Gastroesophageal sphincter (tissue), 4 donors: ENCODE measurements around the gene TM4SF1. TPM values are rescaled to one million over a fixed set of nuclear protein-coding genes. Genes with fewer than 3 reads are reported as not detected.

Source experiments
- ATAC-seq: fragments of 150-250 bp; one replicate; pipeline ENCODE4 v1.9.1; 2016; ENCODE audit warnings: mild to moderate bottlenecking, moderate library complexity
- H3K27ac ChIP-seq, 4 donors: fragments of 200-600 bp; sonication (generic) in 3 of 4; 1 replicate in 3 of 4; 2 replicates in 1 of 4; pipeline ENCODE4 v1.5.1; 2016 to 2019
- H3K27me3 ChIP-seq: fragments of 200-600 bp; sonication (generic); one replicate; pipeline ENCODE4 v1.5.1; 2019
- H3K36me3 ChIP-seq, 2 donors: fragments of 200-600 bp; sonication (generic); one replicate each; pipeline ENCODE4 v1.5.1; 2019; ENCODE audit warnings: control low read depth in 1 of 2
- H3K4me1 ChIP-seq, 3 donors: fragments of 200-600 bp; sonication (generic); 1 replicate in 2 of 3; 2 replicates in 1 of 3; pipeline ENCODE4 v1.5.1; 2016 to 2019; ENCODE audit warnings: control low read depth in 2 of 3
- H3K4me3 ChIP-seq, 2 donors: fragments of 200-600 bp; sonication (generic); one replicate each; pipeline ENCODE4 v1.5.1; 2019; ENCODE audit warnings: mild to moderate bottlenecking in 1 of 2, moderate library complexity in 1 of 2
- H3K9me3 ChIP-seq, 3 donors: fragments of 200-600 bp; sonication (generic); one replicate each; pipeline ENCODE4 v1.5.1; 2017 to 2019; ENCODE audit warnings: control low read depth in 2 of 3
- CTCF ChIP-seq, 4 experiments: fragments of 200-600 bp in 2 of 4; fragments of 450-650 bp in 2 of 4; sonication (generic) in 1 of 4; IDR thresholded peaks; one replicate each; pipeline ENCODE4 v1.5.1; 2017 to 2019; ENCODE audit warnings: antibody characterized with exemption in 4 of 4, mild to moderate bottlenecking in 2 of 4, moderate library complexity in 2 of 4
- EP300 ChIP-seq: sonication (generic); formaldehyde crosslinking; IDR thresholded peaks from one replicate; pipeline ENCODE4 v1.6.1; 2017; ENCODE audit warnings: antibody characterized with exemption, mild to moderate bottlenecking
- POLR2A ChIP-seq, 2 donors: fragments of 450-650 bp; IDR thresholded peaks; one replicate each; pipeline ENCODE4 v1.6.1; 2017; ENCODE audit warnings: antibody characterized with exemption in 2 of 2, mild to moderate bottlenecking in 2 of 2, moderate library complexity in 1 of 2
- POLR2AphosphoS5 ChIP-seq: sonication (generic); formaldehyde crosslinking; IDR thresholded peaks from one replicate; pipeline ENCODE4 v1.6.1; 2017; ENCODE audit warnings: antibody characterized with exemption
- WGBS, 2 donors: methylation state at CpG; one replicate each; pipeline ENCODE4 v1.1.5; 2018; ENCODE audit warnings: low coverage in 1 of 2; 5-methylcytosine and 5-hydroxymethylcytosine counted together
- total RNA-seq, 4 donors: library from RNA; depleted of rRNA; stranded (reverse); fragments of >200 nt; gene quantifications; one replicate each; pipeline ENCODE4 v1.1.0, GENCODE V29; 2016

TM4SF1 gene
- total RNA-seq, 4 donors from 2014 or later = 20.9 to 128 (median 71.9) TPM

DNA sequence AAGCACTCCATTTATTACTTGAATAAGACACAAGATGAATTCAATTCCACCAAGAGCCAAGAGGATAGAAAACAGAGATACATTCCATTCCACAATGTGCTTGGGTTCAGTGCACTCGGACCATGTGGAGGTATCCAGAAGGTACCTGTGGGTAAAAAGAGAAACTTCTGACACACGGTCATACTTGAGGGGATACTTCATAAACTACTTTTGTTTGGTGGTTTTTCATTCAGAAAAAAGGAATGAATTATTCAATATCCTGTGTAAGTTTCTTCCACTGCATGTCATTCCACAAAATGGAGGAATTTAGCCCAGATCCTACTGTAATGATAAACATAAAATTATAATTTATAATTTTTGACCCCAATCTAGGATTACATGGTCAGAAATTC lies 5.7 kb downstream of the TM4SF1 start:
- Histone ChIP-seq H3K4me1 (peaks cover 3 to 28% (median 5%) of the 10 kb centered on the region in 3 donors), H3K27me3 (no peaks in the 10 kb centered on the region), H3K27ac (peak overlapping the region in 3 of 4 donors; percentile 30 to 40 (median 40)), H3K4me3 (no peak overlapping the region), H3K36me3 (no peaks in the 10 kb centered on the region), H3K9me3 (no peaks in the 10 kb centered on the region)
- no peak for ATAC-seq
- no peak for TF ChIP-seq POLR2A (IDR thresholded peaks at IDR 0.05)
- no peak for TF ChIP-seq POLR2AphosphoS5
- no peak for TF ChIP-seq CTCF (IDR thresholded peaks at IDR 0.05)
- no peak for TF ChIP-seq EP300
- 46 to 57% methylated on average over 2 of the region's 2 CpGs for WGBS, 2 donors

DNA sequence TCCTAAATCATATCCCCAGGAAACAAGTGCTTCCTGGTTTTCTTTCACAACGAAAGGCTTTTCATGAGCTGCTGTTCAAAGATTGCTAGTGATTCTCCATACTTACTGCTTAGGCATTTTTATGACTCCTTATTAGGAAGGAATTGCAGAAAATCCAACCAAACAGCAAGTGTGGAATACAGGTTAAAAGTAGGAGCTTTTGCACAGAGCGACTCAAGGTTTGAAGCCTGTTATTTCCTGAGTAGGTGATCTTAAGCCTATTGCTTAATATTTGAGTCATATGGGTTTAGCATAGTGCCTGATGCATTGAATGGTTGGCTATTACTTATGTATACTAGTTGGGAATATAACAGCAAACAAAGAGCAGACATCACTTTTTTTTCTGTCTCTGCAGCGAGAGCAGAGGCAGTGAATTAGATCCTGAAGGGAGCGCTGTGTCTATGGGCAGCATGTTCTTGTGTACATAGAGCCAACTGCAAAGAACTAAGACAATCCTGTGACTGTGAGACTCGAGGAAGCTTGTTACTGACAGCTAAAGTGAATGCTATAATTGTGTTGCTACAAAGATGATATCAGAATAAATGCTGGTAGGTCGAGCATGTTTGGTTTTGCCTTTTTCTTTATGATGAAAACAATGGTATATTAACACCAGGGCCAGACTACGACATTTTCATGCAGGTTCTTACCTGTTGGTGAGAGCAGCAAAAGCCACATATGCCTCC lies 6.3 kb downstream of the TM4SF1 start:
- peak overlapping the region in 3 of 4 donors; percentile 30 to 40 (median 40) for H3K27ac ChIP-seq
- 68% methylated on average over 6 to 7 of the region's 7 CpGs for WGBS, 2 donors
- H3K4me1 ChIP-seq = peaks cover 3 to 23% (median 5%) of the 10 kb centered on the region in 3 donors
- H3K36me3 ChIP-seq = no peaks in the 10 kb centered on the region
- no peak overlapping the region for H3K4me3 ChIP-seq
- no peaks in the 10 kb centered on the region for H3K27me3 ChIP-seq
- peak; percentile 11 for ATAC-seq
- no peaks in the 10 kb centered on the region for H3K9me3 ChIP-seq
- TF ChIP-seq EP300 (no peak), CTCF (IDR thresholded peaks at IDR 0.05) (no peak), POLR2AphosphoS5 (no peak), POLR2A (IDR thresholded peaks at IDR 0.05) (no peak)

GRCh38 chr3:149369991-149370866 lies 7.2 kb downstream of the TM4SF1 start:
- TF ChIP-seq CTCF (IDR thresholded peaks at IDR 0.05) = no peak
- no peak for TF ChIP-seq POLR2AphosphoS5
- no peak for TF ChIP-seq EP300
- no peak for TF ChIP-seq POLR2A (IDR thresholded peaks at IDR 0.05)
- ATAC-seq = no peak
- Histone ChIP-seq H3K9me3 (no peaks in the 10 kb centered on the region), H3K27me3 (no peaks in the 10 kb centered on the region), H3K36me3 (no peaks in the 10 kb centered on the region), H3K27ac (peak overlapping the region; percentile 30 to 67 (median 44)), H3K4me1 (peaks cover 3 to 23% (median 5%) of the 10 kb centered on the region in 3 donors), H3K4me3 (no peak overlapping the region)
- whole genome bisulfite sequencing, 2 donors = 31 to 68% methylated on average over 3 of the region's 3 CpGs

- Histone ChIP-seq H3K27ac (no peak overlapping the region), H3K36me3 (no peaks in the 10 kb centered on the region), H3K9me3 (no peaks in the 10 kb centered on the region), H3K27me3 (no peaks in the 10 kb centered on the region), H3K4me1 (peaks cover 3 to 23% (median 5%) of the 10 kb centered on the region in 3 donors), H3K4me3 (no peak overlapping the region)
- TF ChIP-seq EP300 = no peak
- no peak for TF ChIP-seq CTCF (IDR thresholded peaks at IDR 0.05)
- no peak for TF ChIP-seq POLR2A (IDR thresholded peaks at IDR 0.05)
- TF ChIP-seq POLR2AphosphoS5 = no peak
- 81 to 85% methylated on average over 5 to 6 of the region's 6 CpGs for WGBS, 2 donors
- no peak for ATAC-seq
These were observed 8.6 kb downstream of the TM4SF1 start for GRCh38 chr3:149368674-149369497.
